Heart left ventricle (tissue), 16 donors: ENCODE results near the gene EFEMP2. TPM values are rescaled to one million over a fixed set of nuclear protein-coding genes. Genes with fewer than 3 reads are reported as not detected.
"Not testable (repeated sequence)": the region's sequence is repeated elsewhere in the genome, so short reads cannot be mapped to it uniquely, and the experiment has no call there.

Experiments
- ATAC-seq, 4 donors: fragments of 200-7000 bp; cut with Tn5 transposase; one replicate each; pipeline ENCODE4 v1.9.1; 2020 to 2022; ENCODE audit warnings: moderate library complexity in 4 of 4, mild to moderate bottlenecking in 3 of 4, moderate number of reproducible peaks in 1 of 4
- DNase-seq, 5 donors: peaks; one replicate each; pipeline ENCODE4 v3.0.0-alpha.2; 2020
- H3K27ac ChIP-seq, 12 donors: fragments of 200-600 bp; sonication (generic) in 4 of 12; one replicate each; pipeline versions ENCODE4 v1.5.0 to v1.8.0; 2016 to 2022; ENCODE audit warnings: mild to moderate bottlenecking in 2 of 12
- H3K27me3 ChIP-seq, 9 donors: fragments of 200-600 bp; sonication (generic) in 2 of 9; one replicate each; pipeline versions ENCODE4 v1.5.1 to v1.8.0; 2016 to 2022; ENCODE audit warnings: mild to moderate bottlenecking in 3 of 9
- H3K36me3 ChIP-seq, 9 donors: fragments of 200-600 bp; sonication (generic) in 2 of 9; one replicate each; pipeline versions ENCODE4 v1.5.0 to v1.8.0; 2018 to 2022; ENCODE audit warnings: mild to moderate bottlenecking in 2 of 9
- H3K4me1 ChIP-seq, 12 donors: fragments of 200-600 bp; sonication (generic) in 4 of 12; one replicate each; pipeline versions ENCODE4 v1.5.0 to v1.8.0; 2016 to 2022; ENCODE audit warnings: mild to moderate bottlenecking in 3 of 12
- H3K4me3 ChIP-seq, 12 donors: fragments of 200-600 bp; sonication (generic) in 4 of 12; one replicate each; pipeline versions ENCODE4 v1.5.0 to v1.8.0; 2017 to 2022; ENCODE audit warnings: mild to moderate bottlenecking in 9 of 12, moderate library complexity in 4 of 12
- H3K9me3 ChIP-seq, 12 donors: fragments of 200-600 bp; sonication (generic) in 4 of 12; one replicate each; pipeline versions ENCODE4 v1.5.0 to v1.8.0; 2016 to 2022; ENCODE audit warnings: mild to moderate bottlenecking in 1 of 12
- CTCF ChIP-seq, 12 donors: fragments of 200-600 bp; sonication (generic) in 4 of 12; IDR thresholded peaks; one replicate each; pipeline versions ENCODE4 v1.5.0 to v1.8.0; 2018 to 2022; ENCODE audit warnings: antibody characterized with exemption in 12 of 12, mild to moderate bottlenecking in 5 of 12
- POLR2A ChIP-seq, 2 donors: fragments of 450-650 bp; IDR thresholded peaks; one replicate each; pipeline ENCODE4 v1.6.1; 2017; ENCODE audit warnings: antibody characterized with exemption in 2 of 2, mild to moderate bottlenecking in 2 of 2, moderate library complexity in 2 of 2
- WGBS, 4 donors: extraction: QIAGEN DNeasy Blood & Tissue Kit in 2 of 4; methylation state at CpG; one replicate each; pipeline versions ENCODE4 v1.1.5 to v1.1.7; 2013 to 2018; 5-methylcytosine and 5-hydroxymethylcytosine counted together
- intact Hi-C, 10 donors: fragments of 100-400 bp; cut with DNase I; formaldehyde crosslinking; loops; one replicate each; pipeline versions ENCODE4 v1.11.1 to v1.14.2; 2022
- polyA plus RNA-seq, 2 donors: library from polyadenylated mRNA; stranded (reverse); fragments of 200-250 nt; gene quantifications; one replicate each; pipeline ENCODE4 v1.2.3, GENCODE V29; 2013
- total RNA-seq, 9 donors: library from RNA; depleted of rRNA in 2 of 9; stranded (reverse); fragments of >200 nt in 2 of 9; fragmentation: NEBNext Ultra II Directional in 3 of 9; extraction: Animal tissue kit (Norgen Biotek cat#: 25700) in 3 of 9; gene quantifications; one replicate each; pipeline versions ENCODE4 v1.1.0 to v1.2.4, GENCODE V29; 2016 to 2023
- donor health status: ischemic (EF 13 %, LVEDD 7.1; RV severe dilation, severe dysfunction).
- donor health status: healthy with polysubstance abuse.
- donor health status: DM: no; HTN: yes; CAD: no.
- donor health status: DM: no; HTN: no; CAD: no.
- donor health status: ischemic (EF 25% LVEDD 6.9; RV normal size, moderate dysfunction).
- donor health status: ischemic (EF 25% LVEDD 5.7; RV mildly dilated, moderate dysfunction).
- donor health status: healthy.
- donor health status: DM: yes; HTN: yes; CAD: no.
- donor health status: ischemic (EF 35%, LVEDD 5.7; RV mildly dilated, moderate dysfunction).
- donor health status: nonischemic (EF 11% LVEDD 7.7; RV severe dilation, severe dysfunction).
- donor health status: DM: yes; HTN: yes; CAD: no.
- donor health status: PGD.
- donor health status: ischemic (EF 29% LVEDD 5.4; RV normal size, mild dysfunction).
- donor health status: nonischemic (EF 23%, LVEDD 6.1; RV moderate dilation, normal function).

The EFEMP2 gene
- total and polyA plus RNA-seq, 11 donors = 43.6 to 123 (median 88.4) TPM

GRCh38 chr11:65895482-65895981 lies 22.9 kb upstream of the EFEMP2 start:
- Histone ChIP-seq H3K9me3 (no peaks in the 10 kb centered on the region), H3K4me3 (no peak overlapping the region), H3K27me3 (peaks cover 0 to 15% (median 0%) of the 10 kb centered on the region in 9 donors), H3K4me1 (peaks cover 9 to 60% (median 41%) of the 10 kb centered on the region in 12 donors), H3K27ac (no peak overlapping the region), H3K36me3 (no peaks in the 10 kb centered on the region)
- TF ChIP-seq POLR2A (IDR thresholded peaks at IDR 0.05) = no peak
- WGBS, 4 donors = 88 to 94% (median 92%) methylated on average over 3 to 5 of the region's 5 CpGs
- DNase-seq (no peak), ATAC-seq (no peak)
- intact Hi-C loops = no loop called here

- Histone ChIP-seq H3K27me3 (peaks cover 0 to 3% (median 0%) of the 10 kb centered on the region in 9 donors), H3K9me3 (no peaks in the 10 kb centered on the region), H3K4me1 (peaks cover 10 to 61% (median 40%) of the 10 kb centered on the region in 12 donors), H3K36me3 (no peaks in the 10 kb centered on the region), H3K4me3 (peak overlapping the region in 10 of 12 donors; percentile 29 to 98 (median 84)), H3K27ac (peak overlapping the region; percentile 79 to 99 (median 98))
- ATAC-seq (no peak), DNase-seq (peak; percentile 66 to 81 (median 69))
- no peak for TF ChIP-seq CTCF (IDR thresholded peaks at IDR 0.05)
- TF ChIP-seq POLR2A (IDR thresholded peaks at IDR 0.05) = peak in 1 of 2 donors; percentile 15
- WGBS, 4 donors = 49 to 79% (median 59%) methylated on average over 6 to 16 of the region's 16 CpGs
- intact Hi-C loops = no loop called here
Observed at GRCh38 chr11:65894034-65894591, 21.5 kb upstream of the EFEMP2 start.

- Histone ChIP-seq H3K9me3 (no peaks in the 10 kb centered on the region), H3K36me3 (no peaks in the 10 kb centered on the region), H3K4me3 (peak overlapping the region in 10 of 12 donors; percentile 76 to 98 (median 84)), H3K4me1 (peaks cover 11 to 61% (median 43%) of the 10 kb centered on the region in 12 donors), H3K27me3 (no peaks in the 10 kb centered on the region), H3K27ac (peak overlapping the region; percentile 87 to 99 (median 98))
- no peak for ATAC-seq
- intact Hi-C loops = no loop called here
- TF ChIP-seq CTCF (IDR thresholded peaks at IDR 0.05) = no peak
- TF ChIP-seq POLR2A (IDR thresholded peaks at IDR 0.05) = no peak
- peak in 2 of 5 donors; percentile 35 to 40 for DNase-seq
- 56 to 69% (median 63%) methylated on average over 10 of the region's 10 CpGs for WGBS, 4 donors
Observed at GRCh38 chr11:65892661-65893317, 20.2 kb upstream of the EFEMP2 start.

- H3K4me1 ChIP-seq = peaks cover 16 to 68% (median 49%) of the 10 kb centered on the region in 12 donors
- WGBS, 4 donors = 25 to 61% (median 50%) methylated on average over 5 of the region's 5 CpGs
- H3K27me3 ChIP-seq, H3K36me3 ChIP-seq, intact Hi-C loops, DNase-seq, ATAC-seq, H3K9me3 ChIP-seq: not testable (repeated sequence)
- H3K4me3 ChIP-seq = peak overlapping the region; percentile 76 to 98 (median 84)
- peak overlapping the region; percentile 87 to 99 (median 98) for H3K27ac ChIP-seq
Observed at GRCh38 chr11:65892137-65892540, 19.5 kb upstream of the EFEMP2 start.
